ENCODE measurements around the gene LGR6. TPM values are rescaled to one million over a fixed set of nuclear protein-coding genes. Genes with fewer than 3 reads are reported as not detected.

LGR6 gene
- total and polyA plus RNA-seq, 10 of the 15 experiments (the other 5 are each of a cell fraction or from before 2014, with no cell fraction given), result not detected

- BruUV-seq (replicated peaks), result no TSS peak
- H3K36me3 ChIP-seq (ENCODE audit: control insufficient read depth in 2 of 2, insufficient read depth in 2 of 2, low read length in 1 of 2), result no peaks in the 10 kb centered on the region
- no peaks in the 10 kb centered on the region for H3K79me2 ChIP-seq (ENCODE audit: control insufficient read depth, insufficient read depth, low read length)
- in situ Hi-C loops (cut with MboI), result no loop called here
- DNase-seq (ENCODE audit: low read depth, low spot score), result no peak
- H3K4me1 ChIP-seq (ENCODE audit: control insufficient read depth, insufficient read depth, low read length), result peaks cover 5% of the 10 kb centered on the region
- 65% methylated on average over 6 of the region's 6 CpGs for WGBS (ENCODE audit: insufficient coverage, insufficient replicate concordance, low lambda C conversion rate, missing lambda C conversion rate)
- H3K9me3 ChIP-seq (replicated peaks; ENCODE audit: control insufficient read depth, insufficient read depth, low read length), result no peaks in the 10 kb centered on the region
- TF ChIP-seq ZNF24 (IDR thresholded peaks at IDR 0.05) (no peak), SIX5 (IDR thresholded peaks at IDR 0.05; ENCODE audit: low read depth, low read length, severe bottlenecking) (no peak), MLLT1 (IDR thresholded peaks at IDR 0.05) (no peak), SMC3 (IDR thresholded peaks at IDR 0.05; ENCODE audit: borderline replicate concordance, low read length) (peak; percentile 34; the same call in 1 of the 2 replicates), CTCF (IDR thresholded peaks at IDR 0.05 in 2 of 3, conservative IDR thresholded peaks at IDR 0.05 in 1 of 3; ENCODE audit: control insufficient read depth in 2 of 3, extremely low read depth in 1 of 3, insufficient read depth in 1 of 3, low read depth in 3 of 3, low read length in 3 of 3) (peak in 1 of 3 experiments; percentile 28; a peak in 1 of 6 replicates), NFYA (IDR thresholded peaks at IDR 0.05; ENCODE audit: borderline replicate concordance, low read depth, low read length) (no peak), USF2 (IDR thresholded peaks at IDR 0.05; ENCODE audit: borderline replicate concordance, low read depth, low read length) (no peak)
- H3K27ac ChIP-seq (ENCODE audit: control insufficient read depth, insufficient read depth), result no peak overlapping the region
- ChIA-PET RAD21 (ENCODE audit: unreplicated experiment) (no interaction called here), POLR2A (interaction anchor here (0.6 kb wide), 1 partner anchor 469 kb away, joined by 4 read pairs; no protein-coding TSS in a partner anchor), SMC1A (ENCODE audit: uncharacterized antibody, unreplicated experiment) (interaction anchor here (1.5 kb wide), 1 partner anchor 16 kb away, joined by 8 read pairs; no protein-coding TSS in a partner anchor), CTCF (interaction anchor here (0.6 to 2.8 kb wide), 4 partner anchors 12 to 35 kb away, joined by 3 to 10 read pairs (median 4); no protein-coding TSS in a partner anchor)
- FAIRE-seq, result no peak
- peak; percentile 59 for ATAC-seq
- intact Hi-C loops (cut with micrococcal nuclease; ENCODE audit: unreplicated experiment), result no loop called here
- no peaks in the 10 kb centered on the region for H3K27me3 ChIP-seq (replicated peaks in 1 of 2; ENCODE audit: control insufficient read depth in 2 of 2, insufficient read depth in 2 of 2, low read length in 1 of 2)
- H3K9ac ChIP-seq (ENCODE audit: control insufficient read depth, insufficient read depth, low read length), result no peak overlapping the region
- no peak overlapping the region for H3K4me3 ChIP-seq
- H3K4me2 ChIP-seq (ENCODE audit: control insufficient read depth, insufficient read depth), result no peak overlapping the region
- no peaks in the 10 kb centered on the region for H4K20me1 ChIP-seq (ENCODE audit: control insufficient read depth, insufficient read depth)
- H2AFZ ChIP-seq (ENCODE audit: control insufficient read depth, low read depth, low read length), result no peak overlapping the region
These were observed 22.9 kb upstream of the LGR6 start for GRCh38 chr1:202170726-202171125.
